Measurements from ENCODE around the gene RFESD. TPM values are rescaled to one million over a fixed set of nuclear protein-coding genes. Genes with fewer than 3 reads are reported as not detected.
"Not testable (repeated sequence)": the region's sequence is repeated elsewhere in the genome, so short reads cannot be mapped to it uniquely, and the experiment has no call there.

The RFESD gene
- total and polyA plus RNA-seq, 2 donors = 3.7 to 7.6 TPM

GRCh38 chr5:95620870-95621838 is 25.4 kb upstream of the RFESD start:
- DNase-seq (ENCODE audit: extremely low spot score) = no peak
- H3K36me3 ChIP-seq (ENCODE audit: insufficient read depth) = no peaks in the 10 kb centered on the region
- 2% methylated on average over 92 of the region's 92 CpGs for WGBS
- no peaks in the 10 kb centered on the region for H3K4me1 ChIP-seq (ENCODE audit: insufficient read depth)
- H3K4me3 ChIP-seq (ENCODE audit: low read depth, low read length) = peak overlapping the region; percentile 49
- H3K27ac ChIP-seq (ENCODE audit: low read depth) = no peak overlapping the region

GRCh38 chr5:95621839-95622629 is 24.5 kb upstream of the RFESD start:
- H3K4me1 ChIP-seq (ENCODE audit: insufficient read depth) = no peaks in the 10 kb centered on the region
- 66% methylated on average over 8 of the region's 8 CpGs for WGBS
- no peaks in the 10 kb centered on the region for H3K36me3 ChIP-seq (ENCODE audit: insufficient read depth)
- H3K4me3 ChIP-seq (ENCODE audit: low read depth, low read length) = no peak overlapping the region
- DNase-seq (ENCODE audit: extremely low spot score) = no peak
- no peak overlapping the region for H3K27ac ChIP-seq (ENCODE audit: low read depth)

DNA sequence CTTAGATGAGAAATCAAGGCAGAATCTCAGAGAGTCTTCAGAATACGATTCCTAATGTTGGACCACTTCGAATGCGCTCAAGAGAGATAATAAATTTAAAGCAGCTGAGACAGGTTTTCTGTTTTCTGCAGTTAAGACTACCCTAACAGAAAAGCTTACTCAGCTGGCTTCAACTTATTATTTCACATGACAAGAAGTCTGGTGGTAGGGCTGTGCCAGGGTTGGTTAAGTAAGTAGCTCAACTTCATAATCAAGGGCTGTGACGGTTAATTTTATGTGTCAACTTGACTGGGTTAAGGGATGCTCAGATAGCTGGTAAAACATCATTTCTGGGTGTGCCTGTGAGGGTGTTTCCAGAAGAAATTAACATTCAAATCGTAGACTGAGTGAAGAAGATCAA is 22.9 kb upstream of the RFESD start:
- Histone ChIP-seq H3K4me3 (ENCODE audit: low read depth, low read length) (no peak overlapping the region), H3K4me1 (ENCODE audit: insufficient read depth) (no peaks in the 10 kb centered on the region), H3K27ac (ENCODE audit: low read depth) (no peak overlapping the region), H3K36me3 (ENCODE audit: insufficient read depth) (no peaks in the 10 kb centered on the region)
- DNase-seq (ENCODE audit: extremely low spot score) = no peak
- WGBS = 96% methylated on average over 5 of the region's 5 CpGs

GRCh38 chr5:95624368-95624767 is 22.2 kb upstream of the RFESD start:
- over 99% methylated on average over 2 of the region's 2 CpGs for WGBS
- DNase-seq (ENCODE audit: extremely low spot score) = no peak
- H3K4me3 ChIP-seq (ENCODE audit: low read depth, low read length) = no peak overlapping the region
- H3K4me1 ChIP-seq (ENCODE audit: insufficient read depth) = no peaks in the 10 kb centered on the region
- no peak overlapping the region for H3K27ac ChIP-seq (ENCODE audit: low read depth)
- H3K36me3 ChIP-seq (ENCODE audit: insufficient read depth) = no peaks in the 10 kb centered on the region

- H3K36me3 ChIP-seq (ENCODE audit: insufficient read depth) = no peaks in the 10 kb centered on the region
- DNase-seq (ENCODE audit: extremely low spot score) = no peak
- H3K4me3 ChIP-seq (ENCODE audit: low read depth, low read length) = no peak overlapping the region
- 84% methylated on average over 1 of the region's 1 CpG for WGBS
- no peak overlapping the region for H3K27ac ChIP-seq (ENCODE audit: low read depth)
- H3K4me1 ChIP-seq (ENCODE audit: insufficient read depth) = no peaks in the 10 kb centered on the region
Observed at GRCh38 chr5:95626701-95627100, 19.9 kb upstream of the RFESD start.

DNA sequence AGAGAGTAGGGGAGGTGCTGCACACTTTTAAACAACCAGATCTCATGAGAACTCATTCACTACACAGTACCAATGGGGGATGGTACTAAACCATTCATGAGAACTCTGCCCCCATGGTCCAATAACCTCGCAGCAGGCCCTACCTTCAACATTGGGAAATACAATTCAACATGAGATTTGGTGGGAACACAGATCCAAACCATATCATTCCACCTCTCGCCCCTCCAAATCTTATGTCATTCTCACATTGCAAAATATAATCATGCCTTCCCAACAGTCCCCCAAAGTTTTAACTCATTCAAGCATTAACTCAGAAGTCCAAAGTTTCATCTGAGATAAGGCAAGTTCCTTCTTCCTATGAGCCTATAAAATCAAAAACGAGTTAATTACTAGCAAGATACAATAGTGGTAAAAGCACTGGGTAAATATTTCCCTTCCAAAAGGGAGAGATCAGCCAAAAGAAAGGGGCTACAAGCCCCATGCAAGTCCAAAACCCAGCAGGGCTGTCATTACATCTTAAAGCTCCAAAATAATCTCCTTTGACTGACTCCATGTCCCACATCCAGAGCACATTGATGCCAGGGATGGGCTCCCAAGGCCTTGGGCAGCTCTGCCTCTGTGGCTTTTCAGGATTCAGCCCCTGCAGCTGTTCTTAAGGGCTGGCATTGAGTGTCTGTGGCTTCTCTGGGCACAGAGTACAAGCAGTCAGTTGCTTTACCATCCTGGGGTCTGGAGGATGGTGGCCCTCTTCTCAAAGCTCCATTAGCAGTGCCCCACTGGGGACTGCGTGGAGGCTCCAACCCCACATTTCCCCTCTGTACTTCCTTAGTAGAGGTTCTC is 18.4 kb upstream of the RFESD start:
- Histone ChIP-seq H3K4me3 (ENCODE audit: low read depth, low read length) (no peak overlapping the region), H3K4me1 (ENCODE audit: insufficient read depth) (no peaks in the 10 kb centered on the region), H3K36me3 (ENCODE audit: insufficient read depth) (no peaks in the 10 kb centered on the region), H3K27ac (ENCODE audit: low read depth) (no peak overlapping the region)
- WGBS = 83% methylated on average over 4 of the region's 4 CpGs
- DNase-seq (ENCODE audit: extremely low spot score) = no peak

DNA sequence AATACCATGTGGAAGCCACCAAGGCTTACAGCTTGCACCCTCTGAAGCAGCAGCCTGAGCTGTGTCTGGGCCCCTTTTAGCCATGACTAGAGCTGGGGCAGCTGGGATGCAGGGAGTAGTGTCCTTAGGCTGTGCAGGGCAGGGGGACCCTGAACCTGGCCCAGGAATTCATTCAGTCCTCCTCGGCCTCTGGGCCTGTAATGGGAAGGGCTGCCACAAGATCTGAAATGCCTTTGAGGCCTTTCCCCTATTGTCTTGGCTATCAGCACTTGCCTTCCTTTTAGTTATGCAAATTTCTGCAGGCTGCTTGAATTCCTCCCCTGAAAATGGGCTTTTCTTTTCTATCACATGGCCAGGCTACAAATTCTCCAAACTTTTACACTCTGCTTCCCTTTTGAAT is 17.6 kb upstream of the RFESD start:
- no peak overlapping the region for H3K27ac ChIP-seq (ENCODE audit: low read depth)
- no peak overlapping the region for H3K4me3 ChIP-seq (ENCODE audit: low read depth, low read length)
- no peaks in the 10 kb centered on the region for H3K4me1 ChIP-seq (ENCODE audit: insufficient read depth)
- 74% methylated on average over 1 of the region's 1 CpG for WGBS
- H3K36me3 ChIP-seq (ENCODE audit: insufficient read depth) = no peaks in the 10 kb centered on the region
- no peak for DNase-seq (ENCODE audit: extremely low spot score)

GRCh38 chr5:95630394-95630917 is 16.1 kb upstream of the RFESD start:
- no peak for DNase-seq (ENCODE audit: extremely low spot score)
- WGBS = 96% methylated on average over 5 of the region's 5 CpGs
- no peak overlapping the region for H3K27ac ChIP-seq (ENCODE audit: low read depth)
- no peaks in the 10 kb centered on the region for H3K4me1 ChIP-seq (ENCODE audit: insufficient read depth)
- H3K4me3 ChIP-seq (ENCODE audit: low read depth, low read length) = no peak overlapping the region
- no peaks in the 10 kb centered on the region for H3K36me3 ChIP-seq (ENCODE audit: insufficient read depth)

DNA sequence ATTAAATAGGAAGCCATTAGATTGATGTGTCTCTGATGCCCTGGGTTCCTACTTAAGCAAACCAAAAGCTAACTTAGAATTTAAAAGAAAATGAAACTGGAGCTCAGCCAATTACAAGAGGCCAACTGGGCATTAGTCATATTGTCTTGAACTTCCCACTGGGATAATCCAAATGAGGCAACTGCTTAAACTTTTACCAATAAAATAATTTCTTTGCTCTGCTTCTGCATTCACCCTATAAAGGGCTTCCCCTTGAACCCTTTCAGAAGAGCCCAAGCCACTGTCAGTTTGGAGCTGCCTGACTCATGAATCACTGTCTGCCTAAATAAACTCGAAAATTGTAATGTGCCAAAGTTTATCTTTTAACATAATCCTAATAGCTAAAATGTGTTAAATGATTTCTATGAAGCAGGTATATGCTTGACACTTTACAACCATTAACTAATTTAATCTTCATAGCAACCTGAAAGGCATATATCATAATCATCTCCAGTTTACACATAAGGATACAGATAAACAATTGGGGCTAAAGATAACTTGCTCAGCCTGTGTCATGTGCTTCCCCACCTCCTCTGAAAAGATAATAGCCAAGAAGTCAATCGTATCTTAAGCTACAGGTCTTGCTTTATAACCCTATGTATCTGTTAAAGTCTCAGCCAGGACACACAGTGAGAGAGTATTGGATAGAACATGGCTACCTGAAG is 15.2 kb upstream of the RFESD start:
- no peak overlapping the region for H3K4me3 ChIP-seq (ENCODE audit: low read depth, low read length)
- no peaks in the 10 kb centered on the region for H3K4me1 ChIP-seq (ENCODE audit: insufficient read depth)
- H3K36me3 ChIP-seq (ENCODE audit: insufficient read depth) = no peaks in the 10 kb centered on the region
- no peak for DNase-seq (ENCODE audit: extremely low spot score)
- H3K27ac ChIP-seq (ENCODE audit: low read depth) = no peak overlapping the region
- 53% methylated on average over 2 of the region's 2 CpGs for WGBS

GRCh38 chr5:95631991-95632675 is 14.4 kb upstream of the RFESD start:
- WGBS = 86% methylated on average over 4 of the region's 4 CpGs
- Histone ChIP-seq H3K27ac (ENCODE audit: low read depth) (no peak overlapping the region), H3K4me3 (ENCODE audit: low read depth, low read length) (no peak overlapping the region), H3K36me3 (ENCODE audit: insufficient read depth) (no peaks in the 10 kb centered on the region), H3K4me1 (ENCODE audit: insufficient read depth) (no peaks in the 10 kb centered on the region)
- DNase-seq (ENCODE audit: extremely low spot score) = no peak

- WGBS = 93% methylated on average over 2 of the region's 2 CpGs
- not testable (repeated sequence) for H3K27ac ChIP-seq (ENCODE audit: low read depth); H3K4me1 ChIP-seq (ENCODE audit: insufficient read depth); H3K4me3 ChIP-seq (ENCODE audit: low read depth, low read length); DNase-seq (ENCODE audit: extremely low spot score); H3K36me3 ChIP-seq (ENCODE audit: insufficient read depth)
Observed at GRCh38 chr5:95632942-95633341, 13.6 kb upstream of the RFESD start.

- no peak overlapping the region for H3K4me3 ChIP-seq (ENCODE audit: low read depth, low read length)
- no peak for DNase-seq (ENCODE audit: extremely low spot score)
- no peaks in the 10 kb centered on the region for H3K36me3 ChIP-seq (ENCODE audit: insufficient read depth)
- no peaks in the 10 kb centered on the region for H3K4me1 ChIP-seq (ENCODE audit: insufficient read depth)
- no peak overlapping the region for H3K27ac ChIP-seq (ENCODE audit: low read depth)
- WGBS = 93% methylated on average over 3 of the region's 3 CpGs
Observed at GRCh38 chr5:95633671-95634070, 12.9 kb upstream of the RFESD start.
